Neural progenitor cell (in vitro differentiated cells): ENCODE data around the gene GRAMD4. TPM values are rescaled to one million over a fixed set of nuclear protein-coding genes. Genes with fewer than 3 reads are reported as not detected.
"Not testable (repeated sequence)": the region's sequence is repeated elsewhere in the genome, so short reads cannot be mapped to it uniquely, and the experiment has no call there.

Experiments
- DNase-seq: peaks from one replicate; pipeline ENCODE4 v3.0.0-alpha.2; 2016; ENCODE audit warnings: low spot score
- H2AFZ ChIP-seq: fragments of 200-600 bp; sonication (generic); replicated peaks from 2 replicates; pipeline ENCODE4 v1.6.1; 2016; ENCODE audit warnings: antibody characterized with exemption
- H3F3A ChIP-seq: fragments of 200-600 bp; sonication (generic); 2 replicates; pipeline ENCODE4 v1.6.1; 2016; ENCODE audit warnings: antibody characterized with exemption, low read depth
- H3K27ac ChIP-seq: fragments of 200-600 bp; sonication (generic); 2 replicates; pipeline ENCODE4 v1.5.1; 2016; ENCODE audit warnings: mild to moderate bottlenecking
- H3K27me3 ChIP-seq: fragments of 200-600 bp; sonication (generic); 2 replicates; pipeline ENCODE4 v1.6.1; 2016; ENCODE audit warnings: mild to moderate bottlenecking, moderate library complexity
- H3K36me3 ChIP-seq: fragments of 200-600 bp; sonication (generic); 2 replicates; pipeline ENCODE4 v1.5.1; 2016
- H3K4me1 ChIP-seq: fragments of 200-600 bp; sonication (generic); 2 replicates; pipeline ENCODE4 v1.6.1; 2016; ENCODE audit warnings: mixed run types
- H3K4me2 ChIP-seq: fragments of 200-600 bp; sonication (generic); 2 replicates; pipeline ENCODE4 v1.6.1; 2016
- H3K4me3 ChIP-seq: fragments of 200-600 bp; sonication (generic); 2 replicates; pipeline ENCODE4 v1.5.1; 2016
- H3K79me2 ChIP-seq: fragments of 200-600 bp; sonication (generic); 2 replicates; pipeline ENCODE4 v1.6.1; 2016; ENCODE audit warnings: low read depth
- H3K9ac ChIP-seq: fragments of 200-600 bp; sonication (generic); 2 replicates; pipeline ENCODE4 v1.6.1; 2016
- H3K9me3 ChIP-seq: fragments of 200-600 bp; sonication (generic); 2 replicates; pipeline ENCODE4 v1.5.1; 2016; ENCODE audit warnings: low read depth
- H4K20me1 ChIP-seq: fragments of 200-600 bp; sonication (generic); 2 replicates; pipeline ENCODE4 v1.6.1; 2016; ENCODE audit warnings: low read depth
- H3K27ac Mint-ChIP-seq: 3 replicates; pipeline ENCODE4 v1.8.0; 2021; ENCODE audit warnings: mixed read lengths
- H3K27me3 Mint-ChIP-seq: 2 replicates; pipeline ENCODE4 v1.8.0; 2022; ENCODE audit warnings: low read depth, mild to moderate bottlenecking, inconsistent platforms, moderate library complexity, mixed read lengths; ENCODE audit not compliant: insufficient read depth
- H3K36me3 Mint-ChIP-seq: 3 replicates; pipeline ENCODE4 v1.8.0; 2021; ENCODE audit warnings: mixed read lengths
- H3K4me1 Mint-ChIP-seq: 3 replicates; pipeline ENCODE4 v1.8.0; 2021; ENCODE audit warnings: mixed read lengths
- H3K4me3 Mint-ChIP-seq: 3 replicates; pipeline ENCODE4 v1.8.0; 2021; ENCODE audit warnings: mild to moderate bottlenecking, moderate library complexity, mixed read lengths
- H3K9me3 Mint-ChIP-seq: 3 replicates; pipeline ENCODE4 v1.8.0; 2020; ENCODE audit warnings: mixed read lengths
- CTCF ChIP-seq: fragments of 200-600 bp; sonication (generic); IDR thresholded peaks from 2 replicates; pipeline ENCODE4 v1.5.1; 2017; ENCODE audit warnings: antibody characterized with exemption, mild to moderate bottlenecking
- EZH2 ChIP-seq: fragments of 200-600 bp; sonication (generic); IDR thresholded peaks from 2 replicates; pipeline ENCODE4 v1.6.1; 2017; ENCODE audit warnings: antibody characterized with exemption, mild to moderate bottlenecking, moderate library complexity
- EZH2phosphoT487 ChIP-seq: fragments of 200-600 bp; sonication (generic); IDR thresholded peaks from 2 replicates; pipeline ENCODE4 v1.6.1; 2017; ENCODE audit warnings: antibody characterized with exemption
- total RNA-seq: library from RNA; depleted of rRNA; stranded (reverse); fragments of >200 nt; gene quantifications from 2 replicates; pipeline ENCODE4 v1.2.3, GENCODE V29; 2015; ENCODE audit warnings: low replicate concordance

The GRAMD4 gene
- total RNA-seq, 1 donor from 2014 or later, result 32.2 TPM

GRCh38 chr22:46633334-46633890 lies 13.2 kb downstream of the GRAMD4 start:
- H4K20me1 ChIP-seq, result no peaks in the 10 kb centered on the region
- no peak overlapping the region for H3K4me3 ChIP-seq
- no peak overlapping the region for H3K27ac Mint-ChIP-seq
- peaks cover 12% of the 10 kb centered on the region for H3K4me1 ChIP-seq
- no peak overlapping the region for H2AFZ ChIP-seq
- H3K9me3 Mint-ChIP-seq, result no peaks in the 10 kb centered on the region
- no peaks in the 10 kb centered on the region for H3K27me3 ChIP-seq
- H3K4me2 ChIP-seq, result no peak overlapping the region
- no peak for DNase-seq
- H3F3A ChIP-seq, result peaks cover 5% of the 10 kb centered on the region
- H3K27ac ChIP-seq, result no peak overlapping the region
- H3K36me3 Mint-ChIP-seq, result peaks cover 3% of the 10 kb centered on the region
- no peaks in the 10 kb centered on the region for H3K9me3 ChIP-seq
- peaks cover 4% of the 10 kb centered on the region for H3K27me3 Mint-ChIP-seq
- no peak for TF ChIP-seq CTCF
- no peak for TF ChIP-seq EZH2phosphoT487
- no peak for TF ChIP-seq EZH2
- H3K36me3 ChIP-seq, result no peaks in the 10 kb centered on the region
- no peak overlapping the region for H3K4me3 Mint-ChIP-seq
- H3K79me2 ChIP-seq, result no peaks in the 10 kb centered on the region
- H3K4me1 Mint-ChIP-seq, result peaks cover 14% of the 10 kb centered on the region
- no peak overlapping the region for H3K9ac ChIP-seq

GRCh38 chr22:46634011-46634699 lies 14.0 kb downstream of the GRAMD4 start:
- H3K27ac ChIP-seq, result no peak overlapping the region
- peaks cover 3% of the 10 kb centered on the region for H3K36me3 Mint-ChIP-seq
- H3K36me3 ChIP-seq, result no peaks in the 10 kb centered on the region
- H3K4me1 Mint-ChIP-seq, result peaks cover 18% of the 10 kb centered on the region
- no peak for DNase-seq
- H3K27ac Mint-ChIP-seq, result peak overlapping the region; percentile 40
- H3K27me3 ChIP-seq, result no peaks in the 10 kb centered on the region
- peaks cover 6% of the 10 kb centered on the region for H3K27me3 Mint-ChIP-seq
- H4K20me1 ChIP-seq, result no peaks in the 10 kb centered on the region
- H3K79me2 ChIP-seq, result no peaks in the 10 kb centered on the region
- no peaks in the 10 kb centered on the region for H3K9me3 ChIP-seq
- no peak overlapping the region for H3K9ac ChIP-seq
- H3F3A ChIP-seq, result peaks cover 5% of the 10 kb centered on the region
- peaks cover 12% of the 10 kb centered on the region for H3K4me1 ChIP-seq
- H3K4me2 ChIP-seq, result no peak overlapping the region
- no peak for TF ChIP-seq EZH2phosphoT487
- no peak for TF ChIP-seq EZH2
- TF ChIP-seq CTCF, result no peak
- peaks cover 2% of the 10 kb centered on the region for H3K9me3 Mint-ChIP-seq
- H3K4me3 Mint-ChIP-seq, result peak overlapping the region; percentile 6
- no peak overlapping the region for H2AFZ ChIP-seq
- no peak overlapping the region for H3K4me3 ChIP-seq

- H3K27ac ChIP-seq, H3K36me3 Mint-ChIP-seq, H3K9ac ChIP-seq: not testable (repeated sequence)
Measured at GRCh38 chr22:46634973-46635685, 14.9 kb downstream of the GRAMD4 start.

GRCh38 chr22:46635756-46636155 lies 15.6 kb downstream of the GRAMD4 start:
- no peak overlapping the region for H2AFZ ChIP-seq
- peak; percentile 50 for DNase-seq
- no peaks in the 10 kb centered on the region for H3K9me3 ChIP-seq
- H3K4me1 ChIP-seq, result peaks cover 20% of the 10 kb centered on the region
- no peak overlapping the region for H3K27ac Mint-ChIP-seq
- peak overlapping the region; percentile 22 for H3K4me2 ChIP-seq
- no peaks in the 10 kb centered on the region for H4K20me1 ChIP-seq
- no peak overlapping the region for H3K4me3 Mint-ChIP-seq
- no peak overlapping the region for H3K27ac ChIP-seq
- TF ChIP-seq EZH2 (no peak), CTCF (peak; percentile 34)
- H3K36me3 Mint-ChIP-seq, result no peaks in the 10 kb centered on the region
- H3K4me3 ChIP-seq, result no peak overlapping the region
- no peaks in the 10 kb centered on the region for H3K36me3 ChIP-seq
- peaks cover 5% of the 10 kb centered on the region for H3F3A ChIP-seq
- no peak overlapping the region for H3K9ac ChIP-seq
- H3K27me3 ChIP-seq, result no peaks in the 10 kb centered on the region
- peaks cover 24% of the 10 kb centered on the region for H3K4me1 Mint-ChIP-seq
- peaks cover 8% of the 10 kb centered on the region for H3K27me3 Mint-ChIP-seq
- H3K9me3 Mint-ChIP-seq, result peaks cover 2% of the 10 kb centered on the region
- no peaks in the 10 kb centered on the region for H3K79me2 ChIP-seq

More at GRCh38 chr22:46634973-46635685, 14.9 kb downstream of the GRAMD4 start:
- not testable (repeated sequence) for H3K27me3 Mint-ChIP-seq, H3F3A ChIP-seq, H2AFZ ChIP-seq, H3K4me3 Mint-ChIP-seq, H3K9me3 Mint-ChIP-seq, H3K79me2 ChIP-seq, H3K9me3 ChIP-seq, H3K27me3 ChIP-seq, H4K20me1 ChIP-seq, H3K36me3 ChIP-seq, H3K4me3 ChIP-seq, H3K27ac Mint-ChIP-seq
- H3K4me1 ChIP-seq, result peaks cover 16% of the 10 kb centered on the region
- peak; percentile 77 for DNase-seq
- H3K4me1 Mint-ChIP-seq, result peaks cover 21% of the 10 kb centered on the region
- peak overlapping the region; percentile 22 for H3K4me2 ChIP-seq
